ENCODE results near the gene SLC23A2.

Gene SLC23A2

DNA sequence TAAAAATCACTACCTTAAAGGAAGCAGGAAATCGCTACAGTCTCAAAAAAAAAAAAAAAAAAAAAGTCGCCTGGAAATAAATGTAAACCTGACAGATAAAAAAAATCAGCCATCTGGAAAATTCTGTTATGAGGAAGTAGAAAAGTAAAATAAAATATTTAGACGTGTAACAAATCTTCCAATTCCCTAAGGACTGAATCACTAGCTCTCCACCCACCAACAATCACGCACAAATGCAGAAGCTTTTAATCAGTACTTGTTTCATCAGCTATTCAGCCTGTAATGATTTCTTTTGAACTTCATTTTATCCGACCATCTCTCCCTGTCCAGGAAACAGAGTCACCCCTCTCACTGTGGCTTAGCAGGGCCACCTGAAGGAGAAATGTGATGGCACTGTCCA is 59.0 kb downstream of the SLC23A2 start:
- no peak for DNase-seq (ENCODE audit: extremely low spot score)
- CTCF ChIA-PET, result interaction anchor here (1.0 to 4.2 kb wide), 6 partner anchors 8 to 180 kb away, joined by 3 to 20 read pairs (median 4); no protein-coding TSS in a partner anchor
- POLR2A ChIA-PET, result no interaction called here
- TF ChIP-seq CTCF (IDR thresholded peaks at IDR 0.05; ENCODE audit: control extremely low read depth, extremely low read depth, low read depth, missing control alignments), result no peak

DNA sequence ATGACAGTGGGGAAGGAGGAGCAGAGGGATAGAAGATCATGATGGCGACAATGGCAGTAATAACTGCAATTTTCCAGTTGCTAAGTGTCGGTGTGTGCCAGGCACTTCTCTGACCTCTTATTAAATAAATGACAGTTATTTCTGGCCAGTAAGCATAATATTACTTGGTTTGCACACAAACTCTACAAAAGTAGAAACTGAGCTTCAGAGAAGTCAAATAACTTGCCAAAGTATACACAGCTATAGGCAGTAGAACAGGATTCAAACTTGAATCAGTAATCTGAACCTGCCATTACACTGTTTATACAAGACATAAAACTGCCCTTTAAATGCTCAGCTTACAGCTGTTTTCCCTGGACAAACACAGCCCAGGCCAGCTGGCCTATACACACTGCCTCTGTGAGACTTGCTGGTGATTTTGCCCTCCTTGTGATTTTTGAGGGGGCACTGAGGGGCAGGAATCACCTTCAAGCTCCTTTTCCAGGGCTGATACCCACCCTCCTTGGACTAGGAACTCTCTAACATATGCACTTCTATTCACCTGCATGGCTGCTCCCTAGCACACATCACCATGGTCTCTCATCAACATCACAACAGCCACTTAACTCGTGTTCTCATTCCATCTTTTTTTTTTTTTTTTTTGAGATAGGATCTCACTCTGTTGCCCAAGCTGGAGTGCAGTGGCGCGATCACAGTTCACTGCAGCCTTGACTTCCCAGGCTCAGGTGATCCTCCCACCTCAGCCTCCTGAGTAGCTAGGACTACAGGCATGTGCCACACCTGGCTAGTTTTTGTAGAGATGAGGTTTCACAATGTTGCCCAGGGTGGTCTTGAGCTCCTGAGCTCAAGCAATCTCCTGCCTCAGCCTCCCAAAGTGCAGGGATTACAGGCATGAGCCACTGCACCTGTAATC is 63.6 kb downstream of the SLC23A2 start:
- no peak for DNase-seq (ENCODE audit: extremely low spot score)
- TF ChIP-seq CTCF (IDR thresholded peaks at IDR 0.05; ENCODE audit: control extremely low read depth, extremely low read depth, low read depth, missing control alignments), result no peak
- POLR2A ChIA-PET, result no interaction called here
- CTCF ChIA-PET, result interaction anchor here (1.0 to 1.2 kb wide), 3 partner anchors 11 to 162 kb away, joined by 3 to 4 read pairs (median 3); no protein-coding TSS in a partner anchor

DNA sequence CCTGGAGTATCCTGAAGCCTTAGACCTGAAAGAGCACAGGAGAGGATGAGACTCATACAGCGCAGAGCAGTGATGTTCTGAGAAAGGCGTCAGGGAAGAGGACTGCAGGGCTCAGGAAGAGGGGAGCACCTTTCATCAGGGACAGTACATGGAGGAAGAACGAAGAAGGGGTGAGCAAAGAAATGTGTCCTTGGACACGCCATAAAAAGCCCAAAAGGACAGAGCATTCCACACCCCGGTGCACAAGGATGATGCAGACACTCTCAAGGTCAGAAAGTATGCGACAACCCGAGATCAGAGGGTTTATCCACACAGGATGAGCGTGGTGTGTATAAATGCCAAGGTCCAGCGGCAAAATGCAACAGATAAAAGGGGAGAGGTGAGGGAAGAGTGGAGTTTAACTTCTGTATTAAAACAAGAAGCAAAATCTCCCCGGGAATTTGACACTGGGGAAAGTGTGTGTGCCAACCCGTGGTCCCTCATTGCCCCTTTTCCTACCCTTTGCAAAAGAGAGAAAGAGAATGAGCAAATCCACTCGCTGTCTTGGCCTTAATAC is 64.4 kb downstream of the SLC23A2 start:
- no peak for TF ChIP-seq CTCF (IDR thresholded peaks at IDR 0.05; ENCODE audit: control extremely low read depth, extremely low read depth, low read depth, missing control alignments)
- ChIA-PET CTCF (interaction anchor here (1.0 to 1.4 kb wide), 4 partner anchors 11 to 162 kb away, joined by 3 to 4 read pairs (median 3); no protein-coding TSS in a partner anchor), POLR2A (no interaction called here)
- DNase-seq (ENCODE audit: extremely low spot score), result no peak

- CTCF ChIA-PET, result interaction anchor here (1.4 kb wide), 1 partner anchor 19 kb away, joined by 3 read pairs; no protein-coding TSS in a partner anchor
- POLR2A ChIA-PET, result no interaction called here
- no peak for TF ChIP-seq CTCF (IDR thresholded peaks at IDR 0.05; ENCODE audit: control extremely low read depth, extremely low read depth, low read depth, missing control alignments)
- no peak for DNase-seq (ENCODE audit: extremely low spot score)
Observed at GRCh38 chr20:4936392-4936850, 64.9 kb downstream of the SLC23A2 start.

GRCh38 chr20:4932061-4932460 is 69.2 kb downstream of the SLC23A2 start:
- ChIA-PET CTCF (interaction anchor here (1.0 to 2.4 kb wide), 3 partner anchors 15 to 24 kb away, joined by 4 to 7 read pairs (median 4); no protein-coding TSS in a partner anchor), POLR2A (no interaction called here)
- TF ChIP-seq CTCF (IDR thresholded peaks at IDR 0.05; ENCODE audit: control extremely low read depth, extremely low read depth, low read depth, missing control alignments), result no peak
- DNase-seq (ENCODE audit: extremely low spot score), result no peak

GRCh38 chr20:4929686-4930397 is 71.5 kb downstream of the SLC23A2 start:
- ChIA-PET CTCF (interaction anchor here (1.1 to 2.4 kb wide), 5 partner anchors 9 to 70 kb away, joined by 3 to 7 read pairs (median 4); no protein-coding TSS in a partner anchor), POLR2A (no interaction called here)

More at GRCh38 chr20:4929686-4930397, 71.5 kb downstream of the SLC23A2 start:
- peak; percentile 30 for DNase-seq (ENCODE audit: extremely low spot score)
- TF ChIP-seq CTCF (IDR thresholded peaks at IDR 0.05; ENCODE audit: control extremely low read depth, extremely low read depth, low read depth, missing control alignments), result no peak
